NCI-H774 (cell line): ENCODE data around the gene HAGHL.

Experiments
- DNase-seq: peaks from one replicate; lab custom pipeline; 2025; lab: John Stamatoyannopoulos, UW

The HAGHL gene

DNA sequence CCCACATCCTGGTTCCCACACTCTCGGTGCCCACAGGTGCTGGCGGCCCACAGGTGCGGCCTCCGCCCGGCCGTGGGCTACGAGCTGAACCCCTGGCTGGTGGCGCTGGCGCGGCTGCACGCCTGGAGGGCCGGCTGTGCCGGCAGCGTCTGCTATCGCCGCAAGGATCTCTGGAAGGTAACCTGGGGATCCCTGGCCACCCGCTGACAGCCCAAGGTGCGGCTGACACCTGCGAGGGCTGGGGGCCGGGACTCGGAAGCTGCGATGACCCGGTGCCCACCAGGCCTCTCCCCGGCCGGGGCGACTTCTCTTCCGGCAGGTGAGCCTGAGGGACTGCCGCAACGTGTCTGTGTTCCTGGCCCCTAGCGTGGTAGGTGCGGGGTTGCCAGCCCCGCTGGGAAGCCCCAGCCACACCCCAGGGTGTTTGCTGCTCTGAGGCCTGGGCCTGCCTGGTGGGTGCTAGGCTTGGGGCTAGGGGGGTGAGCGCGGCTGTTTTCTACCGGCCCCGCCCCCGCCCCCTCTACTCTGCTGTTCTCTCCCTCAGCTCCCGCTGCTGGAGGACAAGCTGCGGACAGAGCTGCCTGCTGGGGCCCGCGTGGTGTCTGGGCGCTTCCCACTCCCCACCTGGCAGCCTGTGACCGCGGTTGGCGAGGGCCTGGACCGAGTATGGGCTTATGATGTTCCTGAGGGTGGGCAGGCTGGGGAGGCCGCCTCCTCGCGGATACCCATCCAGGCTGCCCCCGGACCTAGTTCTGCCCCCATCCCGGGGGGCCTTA, 5.0 kb upstream of the HAGHL start:
- DNase-seq, result no peak

DNA sequence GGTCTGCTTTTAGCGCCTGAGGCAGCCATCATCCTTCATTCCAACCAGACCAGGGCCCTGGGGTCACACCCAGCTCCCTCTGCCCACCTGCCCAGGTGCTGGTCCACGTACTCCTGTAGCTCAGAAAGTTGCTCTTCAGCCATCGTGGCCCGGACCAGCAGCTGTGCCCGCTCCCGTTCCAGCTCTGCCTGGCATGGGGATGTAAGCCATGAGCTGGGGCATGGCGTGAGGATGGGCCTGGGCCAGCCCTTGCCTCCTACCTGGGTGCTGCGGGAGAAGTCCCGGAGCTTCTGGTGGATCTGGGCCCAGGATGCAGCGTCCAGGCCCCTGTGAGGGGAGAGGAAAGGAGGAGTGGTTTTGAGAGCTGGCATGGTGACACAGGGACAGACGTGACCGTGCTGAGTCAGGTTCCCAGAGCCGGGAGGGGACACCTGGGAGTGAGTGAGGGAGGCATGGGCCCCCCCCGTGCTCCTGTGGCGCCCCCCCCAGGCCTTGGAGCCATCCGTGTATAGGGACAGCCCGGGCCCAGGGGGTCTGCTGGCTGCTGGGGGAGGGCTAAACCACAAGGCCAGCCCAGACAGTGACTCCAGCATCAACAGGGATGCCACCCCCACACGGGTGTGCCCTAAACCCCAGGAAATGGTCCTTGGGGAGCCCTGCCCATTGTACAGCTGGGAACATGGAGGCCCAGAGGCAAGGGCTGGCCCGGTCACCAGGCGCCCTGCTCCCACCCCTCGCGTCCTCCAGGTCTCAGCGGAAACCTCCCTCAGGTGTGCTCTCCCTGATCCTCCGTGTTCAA, 3.9 kb upstream of the HAGHL start:
- no peak for DNase-seq

DNA sequence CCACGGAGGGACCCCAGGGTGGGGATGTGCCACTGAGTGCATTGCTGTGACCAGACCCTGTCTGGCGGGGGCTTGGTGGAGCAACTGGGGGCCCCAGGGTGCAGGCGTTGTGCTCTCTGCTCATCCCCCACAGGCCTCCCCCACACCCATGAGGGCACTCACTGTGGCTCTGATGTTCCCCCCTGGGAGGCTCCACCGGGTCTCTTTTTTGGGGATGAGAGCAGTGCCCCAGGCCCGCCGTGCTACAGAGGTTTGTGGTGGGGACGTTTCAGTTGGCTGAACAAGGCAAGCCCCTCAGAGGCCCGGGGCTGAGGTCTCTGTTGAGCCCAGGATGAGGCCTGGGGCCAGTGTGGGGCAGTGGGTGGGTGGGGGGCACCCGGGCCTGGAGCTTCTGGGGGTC, 3.2 kb upstream of the HAGHL start:
- DNase-seq, result no peak

DNA sequence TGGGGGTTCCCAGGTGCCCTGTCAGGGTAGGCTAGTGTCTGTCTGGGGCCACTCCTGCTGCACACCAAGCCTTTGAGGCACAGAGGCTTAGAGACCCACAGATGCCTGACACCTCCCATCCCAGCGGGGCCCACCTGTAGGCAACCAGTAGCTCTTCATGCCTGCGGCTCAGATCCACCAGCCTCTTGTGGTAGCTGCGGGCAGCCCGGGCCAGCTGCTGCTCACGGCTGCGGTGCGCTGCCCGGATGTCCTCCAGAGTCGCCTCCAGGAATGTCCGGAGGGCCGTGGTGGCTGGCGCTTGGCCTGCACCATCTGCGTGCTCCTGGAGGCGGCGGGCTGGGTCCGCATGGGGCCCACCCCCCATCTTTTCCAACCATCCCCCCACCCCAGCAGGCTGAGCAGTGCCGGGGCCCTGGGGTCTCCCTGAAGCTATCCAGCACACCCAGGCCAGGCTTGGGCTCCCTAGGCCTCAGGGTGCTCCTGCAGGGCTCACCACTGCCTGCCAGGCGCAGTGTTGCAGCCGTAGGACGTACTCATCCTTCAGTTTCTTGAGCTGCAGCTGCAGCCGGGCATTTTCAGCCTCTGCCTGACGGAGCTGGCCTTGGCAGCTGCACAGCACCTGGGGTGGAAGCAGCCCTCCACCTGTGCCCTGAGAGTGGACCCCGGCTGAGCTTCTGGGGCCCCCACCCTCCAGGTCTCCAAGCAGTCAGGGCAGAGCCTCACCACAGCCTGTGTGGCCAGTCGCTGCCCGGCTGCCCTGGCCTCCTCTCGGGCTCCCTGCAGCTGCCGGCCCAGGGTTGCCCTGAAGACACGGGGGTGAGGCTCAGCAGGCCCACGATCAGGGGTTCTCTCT, 2.5 kb upstream of the HAGHL start:
- no peak for DNase-seq

DNA sequence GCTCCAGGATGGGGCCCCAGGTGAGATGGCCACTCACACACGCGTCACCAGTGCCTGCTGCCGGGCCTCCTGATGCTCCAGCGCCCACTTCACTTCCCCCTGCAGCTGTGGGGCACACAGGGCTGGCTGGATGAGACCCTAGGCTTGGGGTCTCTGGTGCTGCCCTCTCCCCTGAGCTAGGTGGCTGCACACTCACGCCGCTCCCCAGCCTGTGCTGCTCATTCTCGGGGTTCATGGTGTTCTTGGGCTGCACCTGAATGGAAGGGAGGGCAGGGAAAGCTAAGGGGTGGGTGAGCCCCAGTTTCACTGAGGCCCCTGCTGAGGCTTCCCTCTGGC, 1.9 kb upstream of the HAGHL start:
- DNase-seq, result no peak

DNA sequence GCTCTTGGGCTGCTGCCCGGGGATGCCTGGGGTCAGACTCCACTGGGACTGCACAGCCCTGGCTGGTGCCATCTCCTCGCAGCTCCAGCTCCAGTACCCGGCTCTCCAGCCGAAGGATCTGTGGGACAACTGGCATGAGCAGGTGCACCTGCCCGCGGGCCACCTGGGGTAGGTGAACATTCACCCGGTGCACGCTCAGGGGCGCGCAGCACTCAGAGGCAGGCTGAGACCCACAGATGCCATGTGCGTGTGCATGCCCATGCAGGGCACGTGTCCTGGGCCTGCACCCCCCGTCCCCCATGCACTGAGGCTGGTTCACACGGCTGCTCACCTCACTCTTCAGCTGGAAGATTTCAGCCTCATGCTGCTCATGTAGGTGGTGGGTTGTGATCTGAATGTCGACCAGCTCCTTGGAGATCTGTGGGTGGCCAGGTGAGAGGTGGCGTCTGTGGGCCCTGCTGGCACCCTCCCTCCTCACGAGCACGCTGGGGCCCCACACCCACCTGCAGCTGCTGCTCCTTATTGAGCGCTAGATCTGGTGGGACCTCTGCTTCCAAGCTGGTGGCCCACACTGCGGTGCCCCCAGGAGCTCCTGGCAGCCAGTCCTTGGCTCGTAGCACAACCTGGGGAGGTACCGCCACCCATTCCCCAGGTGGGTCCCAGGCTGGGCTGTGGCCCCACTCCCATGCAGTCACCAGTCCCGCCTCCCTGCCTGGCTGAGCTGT, 1.3 kb upstream of the HAGHL start:
- DNase-seq, result no peak

DNA sequence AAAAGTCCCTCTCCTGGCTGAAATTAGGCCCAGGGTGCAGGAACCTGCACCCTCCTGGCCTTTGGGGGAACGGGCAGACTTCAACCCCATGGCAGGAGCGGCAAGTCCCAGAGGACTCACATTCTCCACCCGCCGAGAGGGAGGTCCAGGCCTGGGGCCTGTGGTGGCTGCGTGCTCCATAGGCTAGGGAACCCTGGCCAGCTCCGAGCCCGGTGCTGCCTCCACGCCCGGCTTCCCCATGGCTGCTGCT, 793 bp upstream of the HAGHL start:
- no peak for DNase-seq

DNA sequence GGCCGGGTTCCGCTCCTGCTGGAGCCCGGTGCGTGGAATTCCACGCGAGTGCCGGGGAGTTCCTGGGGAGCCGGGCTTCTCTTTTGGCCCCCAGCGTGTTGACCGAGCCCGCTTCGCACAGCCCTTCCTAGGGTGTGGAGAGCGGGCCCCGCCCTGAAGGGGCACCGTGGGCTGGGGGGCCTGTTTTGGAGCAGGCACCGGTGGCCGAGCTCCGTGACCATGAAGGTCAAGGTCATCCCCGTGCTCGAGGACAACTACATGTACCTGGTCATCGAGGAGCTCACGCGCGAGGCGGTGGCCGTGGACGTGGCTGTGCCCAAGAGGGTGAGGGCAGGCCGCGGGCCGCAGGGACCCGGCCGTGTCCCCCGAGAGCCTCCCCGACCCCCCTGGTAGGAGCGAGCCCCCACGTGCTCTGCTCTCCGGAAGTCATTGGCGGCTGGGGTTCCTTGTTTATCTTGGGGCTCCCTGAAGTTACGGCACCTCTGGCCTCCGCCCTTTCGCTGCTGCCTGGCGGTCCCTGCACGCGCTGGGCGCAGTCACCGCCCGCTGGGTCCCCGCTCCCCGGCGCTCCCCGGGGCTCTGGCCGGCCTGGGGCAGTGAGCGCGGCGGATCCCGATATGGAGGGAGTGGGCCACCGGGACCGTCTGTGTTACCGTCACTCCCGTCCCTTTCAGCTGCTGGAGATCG, 528 bp downstream of the HAGHL start:
- no peak for DNase-seq

DNA sequence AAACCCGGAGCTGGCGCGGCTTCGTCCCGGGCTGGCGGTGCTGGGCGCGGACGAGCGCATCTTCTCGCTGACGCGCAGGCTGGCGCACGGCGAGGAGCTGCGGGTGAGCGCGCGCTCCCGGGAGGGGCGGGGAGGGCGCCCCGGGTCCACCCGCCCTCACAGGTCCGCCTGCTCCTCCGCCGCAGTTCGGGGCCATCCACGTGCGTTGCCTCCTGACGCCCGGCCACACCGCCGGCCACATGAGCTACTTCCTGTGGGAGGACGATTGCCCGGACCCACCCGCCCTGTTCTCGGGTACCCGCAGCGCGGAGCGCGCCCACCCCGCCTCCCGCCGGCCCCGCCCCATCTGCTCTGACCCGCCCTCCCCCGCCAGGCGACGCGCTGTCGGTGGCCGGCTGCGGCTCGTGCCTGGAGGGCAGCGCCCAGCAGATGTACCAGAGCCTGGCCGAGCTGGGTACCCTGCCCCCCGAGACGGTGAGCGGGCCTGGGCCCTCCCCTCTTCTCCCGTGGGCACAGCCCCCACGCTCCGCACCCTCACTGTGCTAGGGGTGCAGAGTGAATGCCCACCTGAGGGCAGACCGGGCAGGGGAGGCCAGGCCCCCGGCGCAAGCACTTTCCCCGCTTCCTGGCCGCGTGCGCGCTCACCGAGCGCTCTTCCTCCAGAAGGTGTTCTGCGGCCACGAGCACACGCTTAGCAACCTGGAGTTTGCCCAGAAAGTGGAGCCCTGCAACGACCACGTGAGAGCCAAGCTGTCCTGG, 1.4 kb downstream of the HAGHL start:
- peak; percentile 47 for DNase-seq

DNA sequence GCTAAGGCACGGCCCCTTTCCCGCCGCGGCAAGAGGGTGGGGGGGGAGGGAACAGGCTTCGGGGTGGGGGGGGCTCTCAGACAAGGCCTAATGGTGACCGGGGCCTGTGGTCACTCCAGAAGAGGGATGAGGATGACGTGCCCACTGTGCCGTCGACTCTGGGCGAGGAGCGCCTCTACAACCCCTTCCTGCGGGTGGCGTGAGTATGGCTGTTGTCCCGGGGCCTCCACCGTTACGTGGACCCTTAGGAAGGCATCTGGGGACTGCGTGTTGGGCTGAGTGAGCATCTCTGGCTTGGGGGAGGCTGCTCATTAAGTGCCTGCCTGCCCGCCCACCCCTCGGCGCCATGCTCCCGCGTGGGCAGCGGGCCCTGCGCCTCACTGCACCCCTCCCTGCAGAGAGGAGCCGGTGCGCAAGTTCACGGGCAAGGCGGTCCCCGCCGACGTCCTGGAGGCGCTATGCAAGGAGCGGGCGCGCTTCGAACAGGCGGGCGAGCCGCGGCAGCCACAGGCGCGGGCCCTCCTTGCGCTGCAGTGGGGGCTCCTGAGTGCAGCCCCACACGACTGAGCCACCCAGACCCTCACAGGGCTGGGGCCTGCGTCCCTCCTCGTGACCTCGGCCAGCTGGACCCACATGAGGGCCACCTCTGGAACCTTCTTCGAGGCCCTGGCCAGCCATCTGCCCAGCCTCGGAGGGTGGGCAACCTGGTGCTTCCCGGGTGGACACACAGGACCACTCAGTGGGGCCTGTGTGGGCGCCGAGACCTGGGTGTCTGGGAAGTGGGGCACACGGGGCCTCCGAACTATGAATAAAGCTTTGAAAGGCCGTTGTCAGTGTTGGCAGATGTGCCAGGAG, 2.2 kb downstream of the HAGHL start:
- DNase-seq, result no peak

DNA sequence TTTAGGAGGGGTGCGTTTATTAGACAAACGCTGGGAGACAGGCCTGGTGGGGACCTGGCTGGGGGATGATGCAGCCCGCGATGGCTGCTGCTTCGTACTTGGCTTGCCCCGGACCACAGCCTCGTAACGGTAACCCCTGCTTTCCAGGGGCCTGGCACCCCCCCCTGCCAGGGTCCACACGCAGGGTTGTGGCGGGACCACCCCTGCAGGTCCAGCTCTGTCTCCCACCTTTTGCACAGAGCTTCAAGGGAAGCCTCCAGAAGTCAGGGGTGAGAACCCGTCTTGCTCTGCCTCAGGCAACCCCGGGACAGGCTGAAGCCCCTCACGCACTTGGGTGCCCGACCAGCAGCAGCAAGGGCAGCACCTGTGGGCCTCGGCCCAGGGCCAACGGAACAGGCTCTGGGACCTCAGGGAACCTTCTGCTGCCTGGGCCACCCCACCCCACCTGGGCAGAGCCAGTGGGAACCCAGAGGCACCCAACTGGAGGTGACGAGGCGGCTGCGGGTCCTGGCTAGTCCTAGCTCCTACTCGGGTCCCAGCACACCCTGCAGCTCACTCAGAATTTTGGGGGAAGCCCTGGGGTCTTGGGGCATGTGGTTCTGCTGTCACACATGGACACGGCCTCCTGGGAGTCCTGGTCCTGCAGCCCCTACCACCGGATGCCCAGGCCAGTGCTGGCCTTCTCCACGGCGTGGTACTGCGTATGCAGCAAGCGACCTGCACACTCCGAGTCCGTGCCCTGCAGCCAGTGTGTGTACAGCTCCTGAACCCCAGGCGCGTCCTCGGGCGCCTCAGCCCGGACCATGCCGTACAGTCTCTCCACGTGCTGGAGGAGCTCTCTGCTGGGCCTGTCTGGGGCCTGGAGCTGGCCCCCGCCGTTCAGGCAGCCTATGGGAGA, 3.1 kb downstream of the HAGHL start:
- DNase-seq, result no peak

DNA sequence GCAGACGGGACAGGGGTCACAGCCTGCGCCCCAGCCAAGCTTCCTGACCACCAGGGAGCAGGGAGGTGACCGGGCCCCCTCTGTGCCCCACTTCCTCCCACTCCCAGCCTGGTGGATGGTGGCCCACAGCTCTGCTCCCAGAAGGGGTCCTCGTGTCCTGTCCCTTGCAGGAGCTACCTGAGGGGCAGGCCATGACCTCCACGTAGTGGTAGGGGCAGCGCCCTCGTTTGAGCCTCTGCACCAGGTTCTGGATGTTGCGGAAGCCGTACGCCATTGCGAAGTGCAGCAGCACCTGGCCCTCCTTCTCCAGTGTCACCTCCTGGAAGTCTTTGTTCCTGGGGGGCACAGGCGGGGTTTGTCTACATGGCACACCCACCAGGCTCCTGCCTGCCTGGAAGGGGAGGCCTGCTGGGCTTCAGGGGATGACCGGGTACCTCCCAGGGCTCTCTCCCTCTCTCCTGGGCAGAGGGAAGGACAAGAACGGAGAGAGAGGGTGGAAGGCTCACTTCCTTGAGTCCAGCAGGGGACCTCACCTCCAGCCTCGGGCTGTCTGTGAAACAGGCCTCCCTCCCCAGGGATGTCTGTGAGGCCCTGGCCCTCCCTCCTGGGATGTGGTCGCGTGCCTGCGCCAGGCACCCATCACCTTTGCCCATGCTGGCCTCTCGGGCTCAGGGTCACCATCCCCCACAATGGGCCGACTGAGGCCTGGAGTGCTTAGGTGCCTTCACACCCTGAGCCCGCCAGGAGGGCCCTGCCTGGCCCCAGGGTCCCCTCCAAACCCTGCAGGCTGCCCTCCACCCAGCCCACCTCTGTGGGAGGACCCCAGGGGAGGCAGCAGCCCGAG, 4.0 kb downstream of the HAGHL start:
- DNase-seq, result no peak

DNA sequence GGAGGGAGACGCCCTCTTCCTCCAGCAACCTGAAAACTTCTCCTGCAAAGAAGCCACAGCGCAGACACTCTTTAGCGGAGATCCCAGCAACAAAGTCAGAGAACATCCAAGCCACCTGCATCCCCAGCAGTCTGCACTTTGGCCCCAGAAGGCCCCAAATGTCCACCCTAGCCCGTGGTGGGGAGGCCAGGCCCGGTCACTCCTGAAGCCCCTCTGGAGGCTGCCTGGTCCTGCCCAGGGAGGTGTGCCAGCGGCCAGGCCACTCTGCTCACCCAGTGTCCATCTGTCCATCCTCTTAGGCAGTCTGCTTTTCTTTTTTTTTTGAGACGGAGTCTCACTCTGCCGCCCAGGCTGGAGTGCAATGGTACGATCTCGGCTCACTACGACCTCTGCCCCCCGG, 5.4 kb downstream of the HAGHL start:
- DNase-seq, result no peak

DNA sequence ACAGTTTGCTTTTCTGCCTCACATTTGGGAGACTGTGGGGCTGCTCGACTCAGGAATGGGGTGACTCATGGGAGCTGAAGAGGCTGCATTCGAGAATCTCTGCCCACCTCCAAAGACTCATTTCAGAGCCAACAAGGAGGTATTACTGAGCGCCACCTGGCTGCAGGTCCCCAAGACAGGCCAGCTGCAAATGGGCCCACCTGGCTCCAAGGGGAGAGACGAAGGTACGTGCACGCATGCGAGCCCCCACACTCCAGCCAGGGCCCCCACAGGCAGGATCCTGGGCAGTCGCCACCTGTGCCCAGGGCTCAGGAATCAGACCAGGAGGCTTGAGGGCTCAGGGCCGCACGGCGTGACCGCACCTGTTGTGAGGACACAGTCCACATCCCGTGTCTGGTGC, 6.0 kb downstream of the HAGHL start:
- no peak for DNase-seq

DNA sequence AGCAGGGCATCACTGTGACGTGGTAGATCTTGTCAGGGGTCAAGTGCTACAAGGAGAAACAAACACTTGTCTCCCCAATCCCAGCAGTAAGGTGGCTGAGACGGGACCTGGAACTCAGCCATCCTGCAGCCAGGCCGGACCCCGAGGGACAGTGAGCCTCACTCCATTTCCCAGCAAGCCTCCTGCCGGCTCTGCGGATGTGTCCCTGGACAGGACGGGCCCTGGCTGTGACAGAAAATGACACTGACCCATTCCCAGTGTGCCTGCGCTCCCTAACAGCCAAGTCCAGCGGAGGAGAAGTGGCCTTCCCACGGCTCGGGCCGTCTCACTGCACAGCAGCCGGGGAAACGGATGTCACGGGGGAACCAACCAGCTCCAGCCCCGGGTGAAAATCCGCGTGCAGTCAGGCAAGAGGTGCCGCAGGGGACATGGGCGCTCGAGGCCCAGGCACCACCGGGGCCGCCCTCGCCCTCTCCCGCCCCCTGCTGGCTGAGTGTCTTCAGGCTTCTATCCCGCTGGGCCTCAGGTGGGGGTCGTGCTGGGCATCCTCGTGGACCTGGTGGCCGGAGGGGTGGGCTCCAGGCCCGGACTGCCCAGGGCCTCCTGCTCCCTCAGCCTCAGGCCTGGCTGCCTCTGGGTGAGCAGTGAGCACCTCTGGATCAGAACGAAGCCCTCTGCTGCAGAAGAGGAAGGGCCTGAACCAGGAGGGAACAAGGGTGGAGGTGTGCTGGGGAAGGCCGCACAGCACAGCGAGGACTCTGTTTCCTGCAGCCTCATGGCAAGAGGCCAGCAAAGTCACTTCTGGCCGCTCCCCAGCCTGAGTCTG, 6.7 kb downstream of the HAGHL start:
- no peak for DNase-seq

DNA sequence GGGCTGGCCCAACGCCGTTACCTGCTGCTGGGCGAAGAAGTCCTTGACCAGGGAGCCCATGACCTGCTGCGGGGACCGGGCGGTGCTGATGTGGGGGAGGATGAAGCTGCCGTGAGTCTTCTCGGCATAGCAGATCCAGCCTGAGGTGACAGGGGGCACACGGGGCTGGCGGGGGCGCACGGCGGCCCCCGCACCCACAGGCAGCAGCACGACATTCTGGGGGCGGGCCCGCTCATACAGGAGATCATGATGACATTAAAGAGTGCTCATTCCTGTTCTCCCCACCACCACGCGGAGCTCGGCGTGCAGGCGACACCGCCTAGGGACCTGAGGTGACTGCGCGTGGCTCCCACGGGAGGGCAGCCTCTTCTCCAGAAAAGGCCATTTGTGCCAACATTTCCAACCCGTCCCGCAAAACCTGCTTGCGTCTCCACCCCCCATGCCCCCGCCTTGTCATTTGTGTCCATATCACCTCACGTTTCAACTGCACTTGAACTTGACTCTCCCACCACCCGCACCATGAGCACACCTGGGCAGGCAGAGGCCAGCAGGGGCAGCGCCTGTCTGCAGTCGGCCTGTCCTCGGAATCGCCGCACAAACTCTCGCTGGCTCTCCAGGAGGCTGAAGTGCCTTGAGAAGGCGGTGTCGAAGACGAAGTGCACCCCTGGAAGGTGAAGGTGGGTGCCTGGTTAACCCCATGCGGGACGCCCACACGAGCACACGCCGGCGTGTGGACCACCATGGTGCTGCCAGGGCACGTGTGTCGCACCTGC, 7.5 kb downstream of the HAGHL start:
- no peak for DNase-seq
